Stomach (tissue), 9 donors: ENCODE measurements around the gene CDH16. TPM values are rescaled to one million over a fixed set of nuclear protein-coding genes. Genes with fewer than 3 reads are reported as not detected.

ENCODE experiments used
- DNase-seq, 2 donors: peaks; one replicate each; pipeline versions ENCODE4 v3.0.0 to v3.0.0-alpha.2; 2013 to 2019
- H3K27ac ChIP-seq, 5 donors: fragments of 200-600 bp in 4 of 5; sonication (generic) in 4 of 5; one replicate each; pipeline ENCODE4 v1.5.1; 2013 to 2019; ENCODE audit warnings: mild to moderate bottlenecking in 1 of 5, moderate library complexity in 1 of 5
- H3K27me3 ChIP-seq, 3 donors: fragments of 200-600 bp; sonication (generic); one replicate each; pipeline ENCODE4 v1.5.1; 2017 to 2019; ENCODE audit warnings: mixed run types in 1 of 3
- H3K36me3 ChIP-seq, 4 donors: fragments of 200-600 bp; sonication (generic); 1 replicate in 3 of 4; 2 replicates in 1 of 4; pipeline ENCODE4 v1.5.1; 2016 to 2019
- H3K4me1 ChIP-seq, 4 donors: fragments of 200-600 bp; sonication (generic); one replicate each; pipeline ENCODE4 v1.5.1; 2016 to 2019
- H3K4me3 ChIP-seq, 4 donors: fragments of 200-600 bp; sonication (generic) in 3 of 4; one replicate each; pipeline ENCODE4 v1.5.1; 2016 to 2019; ENCODE audit warnings: mild to moderate bottlenecking in 1 of 4
- H3K9me3 ChIP-seq, 4 donors: fragments of 200-600 bp; sonication (generic); one replicate each; pipeline ENCODE4 v1.5.1; 2016 to 2019
- CTCF ChIP-seq, 7 experiments: fragments of 450-650 bp in 4 of 7; fragments of 200-600 bp in 3 of 7; sonication (generic) in 3 of 7; IDR thresholded peaks; one replicate each; pipeline ENCODE4 v1.5.1; 2016 to 2019; ENCODE audit warnings: antibody characterized with exemption in 7 of 7, control low read depth in 2 of 7, mild to moderate bottlenecking in 1 of 7
- EP300 ChIP-seq: sonication (generic); formaldehyde crosslinking; IDR thresholded peaks from one replicate; pipeline ENCODE4 v1.6.1; 2017; ENCODE audit warnings: antibody characterized with exemption
- POLR2A ChIP-seq, 4 donors: fragments of 450-650 bp; IDR thresholded peaks; one replicate each; pipeline ENCODE4 v1.6.1; 2016; ENCODE audit warnings: antibody characterized with exemption in 4 of 4, control low read depth in 2 of 4, mild to moderate bottlenecking in 1 of 4, moderate library complexity in 1 of 4
- POLR2AphosphoS5 ChIP-seq, 3 donors: sonication (generic); formaldehyde crosslinking; IDR thresholded peaks; one replicate each; pipeline ENCODE4 v1.6.1; 2016; ENCODE audit warnings: antibody characterized with exemption in 3 of 3
- WGBS, 5 donors: extraction: QIAGEN DNeasy Blood & Tissue Kit in 3 of 5; methylation state at CpG; one replicate each; pipeline versions ENCODE4 v1.1.5 to v1.1.7; 2013 to 2018; 5-methylcytosine and 5-hydroxymethylcytosine counted together
- intact Hi-C: fragments of 100-400 bp; cut with DNase I; formaldehyde crosslinking; loops from one replicate; pipeline ENCODE4 v1.15.1; 2023; ENCODE audit warnings: low total_unique reads
- polyA plus RNA-seq, 3 donors: library from polyadenylated mRNA; stranded (reverse); fragments of 200-250 nt; gene quantifications; one replicate each; pipeline ENCODE4 v1.2.3, GENCODE V29; 2013
- total RNA-seq, 5 donors: library from RNA; depleted of rRNA; stranded (reverse); fragments of >200 nt; gene quantifications; one replicate each; pipeline versions ENCODE4 v1.1.0 to v1.2.3, GENCODE V29; 2014 to 2016
- donor health status: healthy with polysubstance abuse.
- donor health status: Bipolar disorder and iron deficiency.
- donor health status: healthy.

The CDH16 gene
- total and polyA plus RNA-seq, 8 donors = 0.14 to 2.3 (median 1.1) TPM; not detected in 5

DNA sequence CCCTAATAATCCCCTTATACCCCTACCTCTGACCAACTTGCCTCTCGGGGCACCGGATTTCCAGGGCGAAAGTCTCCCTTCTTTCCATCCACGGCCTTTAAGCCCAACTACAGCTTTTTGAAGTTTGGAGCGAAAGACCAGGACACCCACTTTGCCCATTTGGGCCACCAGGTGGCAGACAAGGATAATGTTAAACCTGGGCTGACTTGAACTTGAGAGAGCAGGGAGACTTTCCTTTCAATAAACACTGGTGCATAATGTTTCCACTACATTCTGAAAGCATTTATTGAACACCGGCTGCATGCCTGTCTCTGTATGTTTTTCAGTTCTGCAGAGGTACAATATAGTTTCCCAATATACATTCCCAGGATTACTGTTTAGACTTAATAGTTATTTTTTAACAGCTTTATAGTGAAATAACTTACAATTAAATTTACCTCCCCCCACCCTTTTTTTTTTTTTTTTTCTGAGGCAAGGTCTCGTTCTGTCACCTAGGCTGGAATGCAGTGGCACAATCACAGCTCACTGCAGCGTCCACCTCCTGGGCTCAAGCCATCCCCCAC lies 35.5 kb upstream of the CDH16 start:
- Histone ChIP-seq H3K4me1 (peaks cover 0 to under 1% (median 0%) of the 10 kb centered on the region in 4 donors), H3K27me3 (peaks cover 0 to 22% (median 1%) of the 10 kb centered on the region in 3 donors), H3K4me3 (no peak overlapping the region)

GRCh38 chr16:66953462-66954096 lies 34.9 kb upstream of the CDH16 start:
- Histone ChIP-seq H3K4me1 (peaks cover 5 to 6% (median 6%) of the 10 kb centered on the region in 4 donors), H3K36me3 (no peaks in the 10 kb centered on the region), H3K27me3 (peaks cover 0 to 28% (median 7%) of the 10 kb centered on the region in 3 donors), H3K9me3 (no peaks in the 10 kb centered on the region), H3K27ac (no peak overlapping the region), H3K4me3 (no peak overlapping the region)
- intact Hi-C loops = no loop called here
- TF ChIP-seq EP300 = no peak
- TF ChIP-seq CTCF (IDR thresholded peaks at IDR 0.05) = no peak
- no peak for TF ChIP-seq POLR2A (IDR thresholded peaks at IDR 0.05)
- DNase-seq = peak; percentile 28 to 66
- 44 to 58% (median 54%) methylated on average over 10 of the region's 10 CpGs for WGBS, 5 donors

More for the DNA sequence above, 35.5 kb upstream of the CDH16 start:
- peak; percentile 84 to 91 for DNase-seq
- Histone ChIP-seq H3K36me3 (no peaks in the 10 kb centered on the region), H3K27ac (no peak overlapping the region), H3K9me3 (no peaks in the 10 kb centered on the region)
- intact Hi-C loops = no loop called here
- TF ChIP-seq CTCF (IDR thresholded peaks at IDR 0.05) = peak in 5 of 7 experiments; percentile 32 to 81 (median 73)
- TF ChIP-seq POLR2A (IDR thresholded peaks at IDR 0.05) = no peak
- no peak for TF ChIP-seq POLR2AphosphoS5 (IDR thresholded peaks at IDR 0.05)
- WGBS, 5 donors = 11 to 15% (median 14%) methylated on average over 8 of the region's 8 CpGs

- Histone ChIP-seq H3K27me3 (peaks cover 0 to 33% (median 12%) of the 10 kb centered on the region in 3 donors), H3K27ac (no peak overlapping the region), H3K9me3 (no peaks in the 10 kb centered on the region), H3K36me3 (no peaks in the 10 kb centered on the region), H3K4me3 (no peak overlapping the region), H3K4me1 (peaks cover 8 to 16% (median 13%) of the 10 kb centered on the region in 4 donors)
- DNase-seq = no peak
- TF ChIP-seq POLR2AphosphoS5 (IDR thresholded peaks at IDR 0.05) (no peak), EP300 (no peak), CTCF (IDR thresholded peaks at IDR 0.05) (no peak), POLR2A (IDR thresholded peaks at IDR 0.05) (no peak)
- 81 to 91% (median 88%) methylated on average over 7 of the region's 7 CpGs for WGBS, 5 donors
- intact Hi-C loops = no loop called here
Measured at GRCh38 chr16:66952430-66953110, 33.9 kb upstream of the CDH16 start.

GRCh38 chr16:66950971-66951790 lies 32.5 kb upstream of the CDH16 start:
- H3K27ac ChIP-seq = no peak overlapping the region
- no peak for DNase-seq
- no peaks in the 10 kb centered on the region for H3K36me3 ChIP-seq
- WGBS, 5 donors = 73 to 84% (median 77%) methylated on average over 4 of the region's 4 CpGs
- no peaks in the 10 kb centered on the region for H3K9me3 ChIP-seq
- H3K27me3 ChIP-seq = peaks cover 0 to 33% (median 12%) of the 10 kb centered on the region in 3 donors
- H3K4me1 ChIP-seq = peaks cover 8 to 22% (median 18%) of the 10 kb centered on the region in 4 donors
- intact Hi-C loops = no loop called here
- no peak overlapping the region for H3K4me3 ChIP-seq
- no peak for TF ChIP-seq EP300
- TF ChIP-seq POLR2A (IDR thresholded peaks at IDR 0.05) = no peak
- no peak for TF ChIP-seq CTCF (IDR thresholded peaks at IDR 0.05)
- TF ChIP-seq POLR2AphosphoS5 (IDR thresholded peaks at IDR 0.05) = no peak
